Spleen (tissue), 7 donors: Measurements from ENCODE around the gene ATG4D.

Source experiments
- POLR2A ChIP-seq, 3 donors: fragments of 450-650 bp; IDR thresholded peaks; one replicate each; pipeline ENCODE4 v1.5.1; 2017; ENCODE audit warnings: antibody characterized with exemption in 3 of 3, mild to moderate bottlenecking in 1 of 3
- TF ChIP-seq, protein P1 (sequence below), 11 experiments: fragments of 200-600 bp in 7 of 11; fragments of 450-650 bp in 4 of 11; sonication (generic) in 4 of 11; IDR thresholded peaks in 8 of 11; conservative IDR thresholded peaks in 3 of 11; 1 replicate in 7 of 11; 2 replicates in 4 of 11; pipeline versions ENCODE4 v1.4.0 to v1.8.0; 2016 to 2021; ENCODE audit warnings: antibody characterized with exemption in 11 of 11, inconsistent platforms in 4 of 11, mild to moderate bottlenecking in 1 of 11
- donor health status: DM: no; HTN: no; CAD: no; lungs with moderate emphysema.
- donor health status: DM: no; HTN: no; CAD: no.
- donor health status: DM: no; HTN: no; CAD: no.

DNA sequence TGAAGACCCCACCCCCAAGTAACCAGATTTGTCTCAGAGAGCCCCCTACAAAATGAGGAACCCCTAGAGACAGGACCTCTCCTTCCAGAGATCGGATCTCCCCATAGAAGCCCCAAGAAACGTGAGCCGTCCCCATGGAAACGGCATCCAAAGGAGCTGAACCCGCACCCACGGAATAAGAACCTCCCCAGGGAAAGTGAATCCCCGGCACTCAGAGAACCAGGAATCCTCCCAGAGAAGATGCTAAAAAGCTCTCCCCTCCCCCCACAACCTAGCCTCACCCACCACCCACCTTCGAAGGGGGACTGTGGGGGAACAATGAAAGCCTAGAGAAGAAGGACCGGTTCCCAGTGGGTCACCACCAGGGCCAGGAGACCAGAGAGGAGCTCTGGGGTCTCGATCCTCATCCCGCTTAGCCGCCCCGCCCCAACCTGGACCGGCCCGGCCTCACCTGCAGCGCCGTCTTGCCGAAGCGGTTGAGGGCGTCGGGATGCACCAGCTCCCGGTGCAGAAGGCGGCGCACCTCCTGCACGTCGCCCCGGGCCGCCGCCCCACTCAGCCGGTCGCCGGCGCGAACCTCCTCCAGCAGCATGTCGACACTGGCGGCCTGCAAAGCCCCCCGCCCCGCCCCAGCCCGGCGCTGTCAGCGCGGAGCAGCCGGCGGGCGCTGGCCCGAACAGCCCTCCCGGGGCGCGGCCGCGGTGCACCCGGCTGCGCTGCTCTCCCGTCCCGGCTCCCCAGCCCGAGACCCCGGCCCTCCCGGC is 24.5 kb downstream of the ATG4D start:
- TF ChIP-seq, protein P1, sequence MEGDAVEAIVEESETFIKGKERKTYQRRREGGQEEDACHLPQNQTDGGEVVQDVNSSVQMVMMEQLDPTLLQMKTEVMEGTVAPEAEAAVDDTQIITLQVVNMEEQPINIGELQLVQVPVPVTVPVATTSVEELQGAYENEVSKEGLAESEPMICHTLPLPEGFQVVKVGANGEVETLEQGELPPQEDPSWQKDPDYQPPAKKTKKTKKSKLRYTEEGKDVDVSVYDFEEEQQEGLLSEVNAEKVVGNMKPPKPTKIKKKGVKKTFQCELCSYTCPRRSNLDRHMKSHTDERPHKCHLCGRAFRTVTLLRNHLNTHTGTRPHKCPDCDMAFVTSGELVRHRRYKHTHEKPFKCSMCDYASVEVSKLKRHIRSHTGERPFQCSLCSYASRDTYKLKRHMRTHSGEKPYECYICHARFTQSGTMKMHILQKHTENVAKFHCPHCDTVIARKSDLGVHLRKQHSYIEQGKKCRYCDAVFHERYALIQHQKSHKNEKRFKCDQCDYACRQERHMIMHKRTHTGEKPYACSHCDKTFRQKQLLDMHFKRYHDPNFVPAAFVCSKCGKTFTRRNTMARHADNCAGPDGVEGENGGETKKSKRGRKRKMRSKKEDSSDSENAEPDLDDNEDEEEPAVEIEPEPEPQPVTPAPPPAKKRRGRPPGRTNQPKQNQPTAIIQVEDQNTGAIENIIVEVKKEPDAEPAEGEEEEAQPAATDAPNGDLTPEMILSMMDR (IDR thresholded peaks at IDR 0.05 in 8 of 11, conservative IDR thresholded peaks at IDR 0.05 in 3 of 11) = no peak
- no peak for TF ChIP-seq POLR2A (IDR thresholded peaks at IDR 0.05)
